ENCODE results near the gene GPC5.

GRCh38 chr13:91649456-91649855 is 251.0 kb downstream of the GPC5 start:
- TF ChIP-seq CTCF (conservative IDR thresholded peaks at IDR 0.05; ENCODE audit: low read depth, low read length) (no peak), EZH2 (IDR thresholded peaks at IDR 0.05; ENCODE audit: borderline replicate concordance, low read depth, low read length, poor library complexity, severe bottlenecking) (no peak)

All from A673 (cell line).